Measurements from ENCODE around the gene RNF113B. TPM values are rescaled to one million over a fixed set of nuclear protein-coding genes. Genes with fewer than 3 reads are reported as not detected.

RNF113B gene
- total RNA-seq, 1 experiment from 2014 or later, result not detected

- H3K4me3 Mint-ChIP-seq (ENCODE audit: unreplicated experiment), result no peak overlapping the region
- H3K27me3 Mint-ChIP-seq (ENCODE audit: insufficient read depth, unreplicated experiment), result no peaks in the 10 kb centered on the region
- POLR2A ChIA-PET, result no interaction called here
- H3K36me3 Mint-ChIP-seq (ENCODE audit: insufficient read depth, unreplicated experiment), result no peaks in the 10 kb centered on the region
- BruUV-seq (replicated peaks), result no TSS peak
- intact Hi-C loops (cut with micrococcal nuclease), result no loop called here
- H3K4me1 Mint-ChIP-seq (ENCODE audit: insufficient read depth, unreplicated experiment), result peaks cover 14% of the 10 kb centered on the region
- no peaks in the 10 kb centered on the region for H3K9me3 Mint-ChIP-seq (ENCODE audit: unreplicated experiment)
- peak; percentile 71 for DNase-seq (ENCODE audit: unreplicated experiment)
- CTCF ChIA-PET, result interaction anchor here (0.7 kb wide), 1 partner anchor 22 kb away, joined by 3 read pairs; no protein-coding TSS in a partner anchor
- no peak for TF ChIP-seq CTCF (IDR thresholded peaks at IDR 0.05; ENCODE audit: unreplicated experiment)
- H3K27ac Mint-ChIP-seq (ENCODE audit: low read depth, unreplicated experiment), result no peak overlapping the region
Measured at GRCh38 chr13:98173431-98174152, 3.5 kb downstream of the RNF113B start.

GRCh38 chr13:98172590-98173422 lies 4.3 kb downstream of the RNF113B start:
- no peak for TF ChIP-seq CTCF (IDR thresholded peaks at IDR 0.05; ENCODE audit: unreplicated experiment)
- no peak overlapping the region for H3K4me3 Mint-ChIP-seq (ENCODE audit: unreplicated experiment)
- peak overlapping the region; percentile 27 for H3K27ac Mint-ChIP-seq (ENCODE audit: low read depth, unreplicated experiment)
- BruUV-seq (replicated peaks), result no TSS peak
- no peaks in the 10 kb centered on the region for H3K36me3 Mint-ChIP-seq (ENCODE audit: insufficient read depth, unreplicated experiment)
- ChIA-PET CTCF (interaction anchor here (0.7 kb wide), 1 partner anchor 23 kb away, joined by 3 read pairs; no protein-coding TSS in a partner anchor), POLR2A (no interaction called here)
- H3K9me3 Mint-ChIP-seq (ENCODE audit: unreplicated experiment), result no peaks in the 10 kb centered on the region
- H3K4me1 Mint-ChIP-seq (ENCODE audit: insufficient read depth, unreplicated experiment), result peaks cover 14% of the 10 kb centered on the region
- H3K27me3 Mint-ChIP-seq (ENCODE audit: insufficient read depth, unreplicated experiment), result no peaks in the 10 kb centered on the region
- intact Hi-C loops (cut with micrococcal nuclease), result no loop called here
- no peak for DNase-seq (ENCODE audit: unreplicated experiment)

- TF ChIP-seq CTCF (IDR thresholded peaks at IDR 0.05; ENCODE audit: unreplicated experiment), result no peak
- DNase-seq (ENCODE audit: unreplicated experiment), result no peak
- Mint-ChIP-seq H3K9me3 (ENCODE audit: unreplicated experiment) (no peaks in the 10 kb centered on the region), H3K36me3 (ENCODE audit: insufficient read depth, unreplicated experiment) (no peaks in the 10 kb centered on the region), H3K27me3 (ENCODE audit: insufficient read depth, unreplicated experiment) (no peaks in the 10 kb centered on the region), H3K27ac (ENCODE audit: low read depth, unreplicated experiment) (no peak overlapping the region), H3K4me3 (ENCODE audit: unreplicated experiment) (no peak overlapping the region), H3K4me1 (ENCODE audit: insufficient read depth, unreplicated experiment) (peaks cover 14% of the 10 kb centered on the region)
- BruUV-seq (replicated peaks), result no TSS peak
- intact Hi-C loops (cut with micrococcal nuclease), result no loop called here
- CTCF ChIA-PET, result no interaction called here
- POLR2A ChIA-PET, result no interaction called here
Measured at GRCh38 chr13:98171900-98172589, 5.0 kb downstream of the RNF113B start.

- POLR2A ChIA-PET, result no interaction called here
- H3K27ac Mint-ChIP-seq (ENCODE audit: low read depth, unreplicated experiment), result no peak overlapping the region
- H3K27me3 Mint-ChIP-seq (ENCODE audit: insufficient read depth, unreplicated experiment), result no peaks in the 10 kb centered on the region
- TF ChIP-seq CTCF (IDR thresholded peaks at IDR 0.05; ENCODE audit: unreplicated experiment), result no peak
- CTCF ChIA-PET, result interaction anchor here (0.6 to 0.8 kb wide), 3 partner anchors 59 to 320 kb away, joined by 3 to 5 read pairs (median 3); no protein-coding TSS in a partner anchor
- no peak overlapping the region for H3K4me3 Mint-ChIP-seq (ENCODE audit: unreplicated experiment)
- DNase-seq (ENCODE audit: unreplicated experiment), result no peak
- H3K4me1 Mint-ChIP-seq (ENCODE audit: insufficient read depth, unreplicated experiment), result peaks cover 14% of the 10 kb centered on the region
- no peaks in the 10 kb centered on the region for H3K9me3 Mint-ChIP-seq (ENCODE audit: unreplicated experiment)
- intact Hi-C loops (cut with micrococcal nuclease), result no loop called here
- BruUV-seq (replicated peaks), result no TSS peak
- no peaks in the 10 kb centered on the region for H3K36me3 Mint-ChIP-seq (ENCODE audit: insufficient read depth, unreplicated experiment)
Measured at GRCh38 chr13:98169331-98169730, 7.7 kb downstream of the RNF113B start.

Data from MCF 10A (cell line).